B cell (primary cell): ENCODE measurements around the gene HOXB8. TPM values are rescaled to one million over a fixed set of nuclear protein-coding genes. Genes with fewer than 3 reads are reported as not detected.

Source experiments
- ATAC-seq: fragments of 200-7000 bp; cut with Tn5 transposase; one replicate; pipeline ENCODE4 v1.10.0; 2021; ENCODE audit warnings: low read depth, mild to moderate bottlenecking, moderate number of reproducible peaks, moderate library complexity
- CTCF ChIA-PET: fragments of 350-600 bp; sonication (Branson Sonifier 250); formaldehyde crosslinking; loops from one replicate; lab custom pipeline; 2021; ENCODE audit warnings: antibody characterized with exemption, inconsistent platforms; lab: Charles Lee
- POLR2A ChIA-PET: fragments of 350-600 bp; sonication (Branson Sonifier 250); formaldehyde crosslinking; loops from one replicate; lab custom pipeline; 2021; ENCODE audit warnings: antibody characterized with exemption; lab: Charles Lee
- DNase-seq: peaks from one replicate; pipeline ENCODE4 v3.0.0; 2013
- H2AFZ ChIP-seq: 2 replicates; pipeline ENCODE4 v1.6.1; 2012; ENCODE audit warnings: mild to moderate bottlenecking, low read depth, low read length; ENCODE audit not compliant: insufficient read depth, poor library complexity, severe bottlenecking
- H3K27ac ChIP-seq, 2 donors: 1 replicate in 1 of 2; 2 replicates in 1 of 2; pipeline ENCODE4 v1.5.1; 2012 to 2013; ENCODE audit warnings: low read length in 2 of 2, mild to moderate bottlenecking in 2 of 2, moderate library complexity in 1 of 2
- H3K27me3 ChIP-seq, 4 experiments: fragments of 200-600 bp in 1 of 4; sonication (generic) in 1 of 4; replicated peaks in 1 of 4; 1 replicate in 2 of 4; 2 replicates in 2 of 4; pipeline versions ENCODE4 v1.6.1 to v1.7.0; 2013 to 2016; ENCODE audit warnings: low read length in 3 of 4, mild to moderate bottlenecking in 2 of 4, mixed read lengths in 1 of 4, moderate library complexity in 1 of 4; ENCODE audit not compliant: insufficient read depth in 4 of 4, control insufficient read depth in 3 of 4; ENCODE audit errors: control extremely low read depth in 1 of 4
- H3K36me3 ChIP-seq, 2 experiments: replicated peaks in 1 of 2; 1 replicate in 1 of 2; 2 replicates in 1 of 2; pipeline versions ENCODE4 v1.6.1 to v1.7.1; 2013; ENCODE audit warnings: low read length in 1 of 2; ENCODE audit not compliant: insufficient read depth in 2 of 2, control insufficient read depth in 1 of 2; ENCODE audit errors: control extremely low read depth in 1 of 2, extremely low read depth in 1 of 2
- H3K4me1 ChIP-seq, 2 donors: fragments of 200-600 bp in 1 of 2; sonication (generic) in 1 of 2; 1 replicate in 1 of 2; 2 replicates in 1 of 2; pipeline versions ENCODE4 v1.5.1 to v1.6.1; 2013 to 2017; ENCODE audit warnings: low read length in 2 of 2; ENCODE audit not compliant: control insufficient read depth in 2 of 2, insufficient read depth in 2 of 2
- H3K4me2 ChIP-seq: replicated peaks from 2 replicates; pipeline ENCODE3; 2012; ENCODE audit warnings: mild to moderate bottlenecking, low read depth, low read length; ENCODE audit not compliant: poor library complexity, severe bottlenecking
- H3K4me3 ChIP-seq, 5 experiments: fragments of 200-600 bp in 1 of 5; sonication (generic) in 1 of 5; 1 replicate in 3 of 5; 2 replicates in 2 of 5; pipeline versions ENCODE4 v1.5.1 to v1.7.0; 2011 to 2016; ENCODE audit warnings: low read length in 4 of 5, mild to moderate bottlenecking in 4 of 5, low read depth in 2 of 5, control low read depth in 1 of 5, moderate library complexity in 1 of 5; ENCODE audit not compliant: insufficient read depth in 1 of 5; ENCODE audit errors: control extremely low read depth in 1 of 5, extremely low read depth in 1 of 5
- H3K79me2 ChIP-seq: fragments of 200-600 bp; sonication (generic); one replicate; pipeline ENCODE4 v1.6.0; 2016; ENCODE audit warnings: low read length; ENCODE audit not compliant: control insufficient read depth, insufficient read depth
- H3K9ac ChIP-seq: fragments of 200-600 bp; sonication (generic); 2 replicates; pipeline ENCODE4 v1.6.1; 2017; ENCODE audit warnings: mild to moderate bottlenecking, low read length, moderate library complexity
- H3K9me3 ChIP-seq, 3 donors: one replicate each; pipeline versions ENCODE4 v1.6.1 to v1.7.1; 2013; ENCODE audit warnings: low read length in 2 of 3; ENCODE audit not compliant: control insufficient read depth in 2 of 3, insufficient read depth in 1 of 3; ENCODE audit errors: control extremely low read depth in 1 of 3
- H4K20me1 ChIP-seq: 2 replicates; pipeline ENCODE4 v1.6.0; 2012; ENCODE audit warnings: mild to moderate bottlenecking, low read length; ENCODE audit not compliant: insufficient read depth, control insufficient read depth, poor library complexity, severe bottlenecking
- H3K27ac Mint-ChIP-seq: one replicate; pipeline ENCODE4 v1.8.0; 2021; ENCODE audit warnings: mixed read lengths
- H3K27me3 Mint-ChIP-seq: one replicate; pipeline ENCODE4 v1.8.0; 2021; ENCODE audit warnings: mixed read lengths
- H3K4me1 Mint-ChIP-seq: one replicate; pipeline ENCODE4 v1.8.0; 2021; ENCODE audit warnings: mixed read lengths
- H3K4me3 Mint-ChIP-seq: one replicate; pipeline ENCODE4 v1.8.0; 2021; ENCODE audit warnings: mixed read lengths
- H3K9me3 Mint-ChIP-seq: one replicate; pipeline ENCODE4 v1.8.0; 2022; ENCODE audit warnings: mixed read lengths; ENCODE audit not compliant: insufficient read depth
- CTCF ChIP-seq: fragments of 200-600 bp; IDR thresholded peaks from one replicate; pipeline ENCODE4 v1.8.0; 2022; ENCODE audit warnings: antibody characterized with exemption, mild to moderate bottlenecking
- EZH2 ChIP-seq: IDR thresholded peaks from 2 replicates; pipeline ENCODE4 v1.6.1; 2012; ENCODE audit warnings: borderline replicate concordance, low read depth, mild to moderate bottlenecking, moderate library complexity, low read length; ENCODE audit not compliant: insufficient read depth, poor library complexity, severe bottlenecking
- WGBS: methylation state at CpG from one replicate; pipeline ENCODE4 v1.1.5; 2013; ENCODE audit warnings: missing lambda C conversion rate; ENCODE audit not compliant: insufficient coverage; 5-methylcytosine and 5-hydroxymethylcytosine counted together
- intact Hi-C: fragments of 100-400 bp; cut with micrococcal nuclease; formaldehyde crosslinking; loops from one replicate; pipeline ENCODE4 v1.10.0; 2022
- polyA plus RNA-seq: library from polyadenylated mRNA; depleted of rRNA; stranded (reverse); fragments of >200 nt; gene quantifications from 2 replicates; pipeline ENCODE4 v1.2.3, GENCODE V29; 2012
- total RNA-seq, 2 donors: library from RNA; stranded (reverse); fragments of 120-200 nt in 1 of 2; gene quantifications; 1 replicate in 1 of 2; 2 replicates in 1 of 2; pipeline versions ENCODE4 v1.2.3 to v1.2.4, GENCODE V29; 2013 to 2022

HOXB8 gene
- total and polyA plus RNA-seq, 2 donors (not counting 1 experiment from before 2014, with no cell fraction given) = not detected

- Mint-ChIP-seq H3K4me1 (peaks cover 49% of the 10 kb centered on the region), H3K9me3 (no peaks in the 10 kb centered on the region), H3K27me3 (peaks cover 90% of the 10 kb centered on the region), H3K27ac (no peak overlapping the region), H3K4me3 (no peak overlapping the region)
- H3K79me2 ChIP-seq = no peaks in the 10 kb centered on the region
- H3K9ac ChIP-seq = no peak overlapping the region
- ChIA-PET POLR2A (no interaction called here), CTCF (interaction anchor here (0.6 to 5.6 kb wide), 6 partner anchors 103 to 677 kb away, joined by 3 to 68 read pairs (median 7); no protein-coding TSS in a partner anchor)
- WGBS = 91% methylated on average over 15 of the region's 25 CpGs
- H3K4me3 ChIP-seq = no peak overlapping the region
- TF ChIP-seq CTCF (no peak), EZH2 (no peak)
- peaks cover 52 to 56% of the 10 kb centered on the region in 2 donors for H3K4me1 ChIP-seq
- peak overlapping the region; percentile 94 for H3K4me2 ChIP-seq
- no peak overlapping the region for H3K27ac ChIP-seq
- no peak for ATAC-seq
- intact Hi-C loops = loop anchor here (5.0 kb wide), 1 partner anchor 132 kb away; the partner anchor contains the start of gene HOXB13
- no peaks in the 10 kb centered on the region for H3K36me3 ChIP-seq
- no peak for DNase-seq
- H3K27me3 ChIP-seq = peaks cover 0 to 99% (median 77%) of the 10 kb centered on the region in 4 experiments
- H4K20me1 ChIP-seq = peaks cover 8% of the 10 kb centered on the region
- H3K9me3 ChIP-seq = peaks cover 0 to 21% (median 0%) of the 10 kb centered on the region in 3 donors
- no peak overlapping the region for H2AFZ ChIP-seq
Measured at GRCh38 chr17:48595278-48595999, 19.7 kb downstream of the HOXB8 start.
